ENCODE results near the gene IL23R.

Gene IL23R

GRCh38 chr1:67300561-67300960 lies 134.3 kb downstream of the IL23R start:
- TF ChIP-seq TAF1 (IDR thresholded peaks at IDR 0.05; ENCODE audit: borderline replicate concordance, insufficient read depth, low read length): no peak
- TF ChIP-seq REST (IDR thresholded peaks at IDR 0.05; ENCODE audit: insufficient read depth in 1 of 2, low read depth in 2 of 2, low read length in 2 of 2): no peak
- TF ChIP-seq FOXP2 (optimal IDR thresholded peaks at IDR 0.05; ENCODE audit: borderline replicate concordance, extremely low read depth, extremely low read length, insufficient read depth): no peak
- TF ChIP-seq POLR2AphosphoS5 (IDR thresholded peaks at IDR 0.05; ENCODE audit: low read depth, low read length): no peak

GRCh38 chr1:67304023-67304422 lies 137.8 kb downstream of the IL23R start:
- TF ChIP-seq TAF1 (IDR thresholded peaks at IDR 0.05; ENCODE audit: borderline replicate concordance, insufficient read depth, low read length): no peak
- no peak for TF ChIP-seq SIN3A (IDR thresholded peaks at IDR 0.05; ENCODE audit: borderline replicate concordance, insufficient read depth, low read length)
- TF ChIP-seq FOXP2 (optimal IDR thresholded peaks at IDR 0.05; ENCODE audit: borderline replicate concordance, extremely low read depth, extremely low read length, insufficient read depth): no peak
- no peak for TF ChIP-seq REST (IDR thresholded peaks at IDR 0.05; ENCODE audit: insufficient read depth in 1 of 2, low read depth in 2 of 2, low read length in 2 of 2)
- no peak for TF ChIP-seq POLR2AphosphoS5 (IDR thresholded peaks at IDR 0.05; ENCODE audit: low read depth, low read length)

- no peak for TF ChIP-seq TAF1 (IDR thresholded peaks at IDR 0.05; ENCODE audit: borderline replicate concordance, insufficient read depth, low read length)
- TF ChIP-seq SIN3A (IDR thresholded peaks at IDR 0.05; ENCODE audit: borderline replicate concordance, insufficient read depth, low read length): no peak
- no peak for TF ChIP-seq POLR2AphosphoS5 (IDR thresholded peaks at IDR 0.05; ENCODE audit: low read depth, low read length)
- TF ChIP-seq FOXP2 (optimal IDR thresholded peaks at IDR 0.05; ENCODE audit: borderline replicate concordance, extremely low read depth, extremely low read length, insufficient read depth): no peak
- no peak for TF ChIP-seq REST (IDR thresholded peaks at IDR 0.05; ENCODE audit: insufficient read depth in 1 of 2, low read depth in 2 of 2, low read length in 2 of 2)
Measured at GRCh38 chr1:67306547-67306946, 140.3 kb downstream of the IL23R start.

- TF ChIP-seq TAF1 (IDR thresholded peaks at IDR 0.05; ENCODE audit: borderline replicate concordance, insufficient read depth, low read length): no peak
- no peak for TF ChIP-seq FOXP2 (optimal IDR thresholded peaks at IDR 0.05; ENCODE audit: borderline replicate concordance, extremely low read depth, extremely low read length, insufficient read depth)
Measured at GRCh38 chr1:67307251-67308060, 141.2 kb downstream of the IL23R start, which contains the start of gene IL12RB2. Gene IL12RB2, plus strand, starts transcription at chr1:67307873. Its CDS starts 12,496 bp downstream, at chr1:67320369.

GRCh38 chr1:67308136-67308535 lies 141.9 kb downstream of the IL23R start:
- TF ChIP-seq SIN3A (IDR thresholded peaks at IDR 0.05; ENCODE audit: borderline replicate concordance, insufficient read depth, low read length) (no peak), REST (IDR thresholded peaks at IDR 0.05; ENCODE audit: insufficient read depth in 1 of 2, low read depth in 2 of 2, low read length in 2 of 2) (no peak), POLR2AphosphoS5 (IDR thresholded peaks at IDR 0.05; ENCODE audit: low read depth, low read length) (no peak), TAF1 (IDR thresholded peaks at IDR 0.05; ENCODE audit: borderline replicate concordance, insufficient read depth, low read length) (no peak), FOXP2 (optimal IDR thresholded peaks at IDR 0.05; ENCODE audit: borderline replicate concordance, extremely low read depth, extremely low read length, insufficient read depth) (no peak)
